HG02840 (cell line): ENCODE results near the gene FUT9.

Experiments
- ATAC-seq: cut with Tn5 transposase; IDR thresholded peaks from one replicate; pipeline ENCODE4 v1.9.1; 2021; ENCODE audit warnings: mild to moderate bottlenecking, moderate library complexity, moderate number of reproducible peaks; ENCODE audit not compliant: unreplicated experiment, low FRiP score

The FUT9 gene

DNA sequence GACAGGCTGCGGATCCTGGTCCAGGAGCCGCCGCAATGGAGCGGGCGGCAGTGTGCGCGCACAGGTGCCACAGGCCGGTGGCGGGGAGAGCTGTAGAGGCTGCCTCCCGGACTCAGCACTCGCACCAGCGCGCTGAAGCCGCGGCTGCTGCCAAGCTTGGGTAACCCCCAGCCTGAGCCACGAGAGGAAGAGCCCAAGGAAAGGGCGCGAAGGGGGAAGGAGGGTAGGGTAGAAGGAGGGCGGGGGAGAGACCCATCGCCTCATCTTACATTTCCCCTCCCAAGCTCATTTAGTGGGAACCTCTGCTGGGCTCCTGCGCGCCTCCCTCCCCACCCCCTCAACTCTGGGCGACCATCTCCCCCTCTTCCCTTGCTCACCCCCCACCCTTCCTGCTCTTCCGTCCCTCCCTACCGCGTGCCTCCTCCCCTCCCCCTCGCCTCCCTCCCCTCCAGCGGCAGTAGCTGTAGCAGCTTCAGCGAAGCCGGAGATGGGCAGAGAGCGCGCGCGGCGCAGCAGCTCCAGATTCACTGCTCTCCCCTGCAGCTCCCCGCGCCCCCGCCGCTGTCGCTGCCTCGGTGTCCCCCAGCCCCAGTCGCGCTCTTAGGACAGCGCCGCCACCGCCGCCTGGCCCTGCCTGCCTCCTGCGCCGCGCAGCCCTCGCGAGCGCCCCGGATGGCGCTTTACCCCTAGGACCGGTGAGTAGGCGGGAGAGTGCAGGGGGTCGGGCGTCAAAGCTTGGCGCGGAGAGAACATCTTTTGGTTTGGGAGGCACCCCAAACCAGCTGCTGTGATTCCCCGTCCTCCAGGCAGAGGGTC, at the start of gene FUT9:
Gene FUT9, plus strand, starts transcription at position 457 of the 816 bp plus-strand sequence. CDS start 187,182 bp downstream, outside the sequence.
- no peak for ATAC-seq

DNA sequence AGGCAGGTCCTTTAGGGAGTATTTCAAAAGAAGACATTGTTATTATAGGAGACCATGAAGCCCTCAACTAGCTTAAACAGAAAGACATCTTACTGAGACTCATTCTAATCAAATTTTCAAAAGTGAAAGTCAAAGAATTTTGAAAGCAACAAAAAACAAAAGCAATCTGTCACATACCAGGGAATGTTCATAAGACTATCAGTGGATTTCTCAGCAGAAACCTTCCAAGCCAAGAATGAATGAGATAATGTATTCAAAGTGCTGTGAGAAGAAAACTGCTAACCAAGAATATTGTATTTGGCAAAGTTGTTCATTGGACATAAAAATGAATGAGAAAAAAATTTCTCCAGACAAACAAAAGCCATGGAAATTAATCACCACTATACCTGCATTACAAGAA, 48.2 kb upstream of the FUT9 start:
- ATAC-seq = no peak

DNA sequence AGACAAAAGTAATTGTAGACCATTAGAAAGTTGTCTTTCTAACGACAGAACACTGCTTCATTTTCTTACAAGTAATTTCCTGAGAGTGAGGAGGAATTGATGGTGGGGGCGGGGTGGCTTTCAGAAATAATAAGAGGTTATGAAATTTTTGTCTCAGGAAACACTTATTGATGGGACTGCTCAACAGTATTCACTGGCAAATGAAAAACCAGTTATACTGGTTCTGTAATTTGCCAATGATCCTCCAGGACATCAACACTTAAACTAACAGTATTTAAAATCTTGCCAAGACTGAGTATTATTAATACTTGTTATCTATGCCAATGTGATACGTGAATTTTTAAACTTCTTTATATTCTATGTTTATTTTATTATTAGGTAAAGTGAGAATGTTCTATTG, 41.8 kb upstream of the FUT9 start:
- no peak for ATAC-seq

DNA sequence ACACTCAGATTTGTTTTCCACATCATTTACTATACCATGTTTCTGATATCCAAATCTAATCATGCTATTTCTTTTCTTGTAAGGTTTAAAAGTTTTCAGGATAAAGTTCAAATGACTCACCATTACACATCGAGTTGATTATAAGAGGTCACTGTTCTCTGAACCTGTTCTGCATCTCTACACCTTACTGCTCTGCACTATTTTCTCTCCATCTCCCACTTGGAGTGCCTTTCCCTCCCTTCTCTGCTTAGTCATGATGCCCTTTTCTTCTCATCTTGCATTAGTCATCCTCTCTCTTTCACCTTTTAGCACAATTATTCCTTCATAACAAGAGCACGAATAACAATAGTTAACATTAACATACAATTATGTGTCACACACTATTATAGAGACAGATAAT, 37.5 kb upstream of the FUT9 start:
- ATAC-seq = no peak

DNA sequence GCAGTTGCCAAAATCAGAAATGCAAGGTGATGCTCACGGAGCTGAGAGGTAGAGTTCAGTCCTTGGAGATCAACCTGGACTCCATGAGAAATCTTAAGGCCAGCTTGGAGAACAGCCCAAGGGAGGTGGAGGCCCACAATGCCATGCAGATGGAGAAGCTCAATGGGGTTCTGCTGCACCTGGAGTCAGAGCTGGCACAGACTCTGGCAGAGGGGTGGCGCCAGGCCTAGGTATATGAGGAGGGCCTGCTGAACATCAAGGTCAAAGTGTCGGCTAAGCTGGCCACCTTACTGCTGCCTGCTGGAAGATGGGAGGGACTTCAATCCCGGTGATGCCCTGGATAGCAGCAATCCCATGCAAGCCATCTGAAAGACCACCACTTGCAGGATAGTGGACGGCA, 23.9 kb upstream of the FUT9 start:
- no peak for ATAC-seq

DNA sequence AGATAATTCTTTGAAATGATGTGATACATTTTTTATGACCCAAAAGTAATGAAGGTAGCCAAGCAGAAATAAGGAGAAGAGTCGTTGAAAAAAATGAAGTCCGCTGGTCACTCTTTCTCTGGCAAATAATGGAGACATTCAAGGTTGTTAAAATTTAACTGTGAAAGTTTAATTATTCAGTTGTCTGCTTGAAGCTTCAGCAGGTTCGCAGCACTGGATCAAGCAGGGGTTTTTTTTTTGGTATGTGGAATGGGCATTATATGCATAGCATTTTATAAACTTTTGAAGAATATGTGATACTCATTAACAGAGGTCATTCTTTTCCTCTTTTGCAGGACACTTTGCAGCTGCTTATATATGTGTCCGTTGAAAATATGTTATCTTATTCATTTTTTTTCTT, 21.6 kb upstream of the FUT9 start:
- ATAC-seq = no peak

DNA sequence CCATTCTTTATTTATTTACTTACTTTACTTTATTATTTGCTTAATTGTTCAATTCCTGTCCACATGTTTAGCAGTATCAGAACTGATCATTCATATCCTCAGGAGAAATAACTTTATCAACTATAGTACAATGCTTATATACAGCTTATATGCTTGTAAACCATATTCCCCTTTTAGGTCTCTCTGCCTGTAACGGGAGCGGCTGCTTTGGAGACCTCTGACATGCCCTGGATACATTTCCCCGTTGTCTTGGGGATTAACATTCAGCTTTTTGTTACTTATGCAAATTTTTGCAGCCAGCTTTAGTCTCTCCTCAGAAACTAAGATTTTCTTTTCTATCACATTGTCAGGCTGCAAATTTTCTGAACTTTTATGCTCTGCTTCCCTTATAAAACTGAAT, 17.6 kb upstream of the FUT9 start:
- ATAC-seq = no peak

DNA sequence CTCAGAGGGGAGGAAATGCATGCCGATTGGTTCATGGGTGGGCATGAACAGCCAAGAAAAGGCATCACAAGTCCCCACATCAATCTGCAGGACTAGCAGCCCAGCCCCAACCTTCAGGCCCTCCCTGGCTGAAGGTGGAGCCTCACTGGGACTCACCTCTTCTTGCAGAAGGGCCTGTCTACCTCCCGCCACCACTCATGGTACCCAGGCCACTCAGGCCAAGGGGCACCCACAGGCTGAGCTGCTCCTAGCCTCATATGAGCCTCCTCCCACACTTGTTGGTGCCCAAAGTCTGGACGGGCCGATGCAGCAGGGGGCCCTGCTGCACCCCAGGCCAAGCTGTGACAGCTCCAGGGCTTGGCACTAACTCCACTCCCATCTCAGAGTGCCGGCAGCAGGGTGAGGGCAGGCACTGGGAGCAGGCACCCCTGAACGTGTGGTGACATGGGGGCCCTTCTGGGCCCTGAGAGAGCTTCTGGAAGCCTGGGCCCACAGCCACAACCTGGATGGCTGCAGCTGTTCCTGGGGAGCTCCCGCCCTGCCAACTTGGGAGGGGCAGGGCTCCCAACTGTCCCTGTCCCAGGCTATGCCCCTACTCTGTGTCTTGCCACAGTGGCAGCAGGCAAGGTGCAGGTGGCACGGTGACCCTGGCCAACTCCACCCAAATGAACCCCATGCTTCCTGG, 13.7 kb upstream of the FUT9 start:
- ATAC-seq = no peak

DNA sequence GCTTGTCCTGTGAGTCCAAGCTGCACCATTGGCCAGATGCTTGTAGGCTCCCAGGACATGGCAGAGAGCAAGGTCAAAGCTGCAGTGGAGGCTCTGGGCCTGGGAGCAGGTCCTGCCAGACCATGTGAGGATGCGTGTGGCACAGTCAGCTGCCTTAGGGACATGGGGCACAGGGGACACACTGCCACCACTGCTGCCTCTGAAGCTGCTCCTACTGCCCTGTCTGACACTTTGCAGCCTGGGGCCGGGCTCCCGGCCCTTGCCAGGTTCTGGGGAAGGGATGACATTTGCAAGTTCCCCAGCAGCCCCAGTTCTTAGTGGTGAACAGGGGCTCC, 13.2 kb upstream of the FUT9 start:
- no peak for ATAC-seq

DNA sequence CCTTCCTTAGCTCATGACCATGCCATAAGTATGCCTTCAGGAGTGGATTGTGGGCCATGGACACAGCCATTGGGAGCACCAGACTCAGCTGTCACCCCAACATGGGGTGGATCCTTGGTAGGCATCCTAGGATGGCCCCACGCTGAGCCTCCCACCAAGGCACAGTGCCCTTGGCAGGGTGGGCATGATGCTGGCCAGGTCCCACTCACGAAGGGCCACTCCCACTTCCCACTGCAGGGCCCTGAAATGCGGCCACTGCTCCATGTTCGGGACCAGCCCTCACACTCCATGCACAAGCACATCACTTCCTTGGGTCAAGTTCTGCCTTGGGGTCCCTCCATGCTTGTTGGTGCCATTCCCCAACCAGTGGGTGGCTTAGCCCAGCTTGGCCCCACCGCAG, 12.9 kb upstream of the FUT9 start:
- no peak for ATAC-seq

DNA sequence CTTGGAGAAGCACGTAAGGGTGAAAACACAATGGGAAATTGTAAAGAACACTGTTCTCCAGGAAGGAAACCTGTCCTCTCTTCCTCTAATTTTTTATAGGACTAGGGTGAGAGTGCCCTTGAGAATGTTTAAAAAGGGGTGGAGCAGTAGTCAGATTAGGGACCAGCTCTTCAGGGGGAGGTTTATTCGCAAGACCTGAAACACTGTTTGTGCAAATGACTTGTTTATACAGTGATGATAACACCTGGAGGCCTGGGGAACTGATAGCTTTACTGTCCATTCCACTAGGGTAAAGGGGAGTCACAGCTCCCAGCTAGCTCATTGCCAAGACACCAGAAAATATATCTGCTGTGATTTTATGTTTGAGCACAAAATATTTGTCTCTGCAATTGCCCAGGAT, 8.1 kb upstream of the FUT9 start:
- no peak for ATAC-seq

DNA sequence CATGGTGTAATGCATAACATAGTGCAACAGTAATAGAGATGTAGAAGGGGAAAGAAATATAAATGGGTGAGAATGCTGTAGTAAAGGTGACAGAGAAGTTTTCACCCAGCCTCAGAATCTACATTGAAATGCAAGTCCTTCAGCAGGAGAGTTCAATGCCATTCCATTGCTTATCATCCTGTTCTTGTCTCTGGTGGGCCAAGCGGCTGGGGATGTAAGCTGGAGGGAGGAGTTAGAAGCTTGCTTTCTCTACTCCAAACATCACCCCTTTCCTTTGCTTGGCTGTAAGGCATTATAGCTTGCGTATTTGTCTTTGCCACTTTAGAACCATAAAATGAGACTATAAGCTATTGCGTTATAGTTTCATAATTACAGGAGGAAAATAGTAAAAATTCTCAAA, 2.2 kb upstream of the FUT9 start:
- no peak for ATAC-seq

DNA sequence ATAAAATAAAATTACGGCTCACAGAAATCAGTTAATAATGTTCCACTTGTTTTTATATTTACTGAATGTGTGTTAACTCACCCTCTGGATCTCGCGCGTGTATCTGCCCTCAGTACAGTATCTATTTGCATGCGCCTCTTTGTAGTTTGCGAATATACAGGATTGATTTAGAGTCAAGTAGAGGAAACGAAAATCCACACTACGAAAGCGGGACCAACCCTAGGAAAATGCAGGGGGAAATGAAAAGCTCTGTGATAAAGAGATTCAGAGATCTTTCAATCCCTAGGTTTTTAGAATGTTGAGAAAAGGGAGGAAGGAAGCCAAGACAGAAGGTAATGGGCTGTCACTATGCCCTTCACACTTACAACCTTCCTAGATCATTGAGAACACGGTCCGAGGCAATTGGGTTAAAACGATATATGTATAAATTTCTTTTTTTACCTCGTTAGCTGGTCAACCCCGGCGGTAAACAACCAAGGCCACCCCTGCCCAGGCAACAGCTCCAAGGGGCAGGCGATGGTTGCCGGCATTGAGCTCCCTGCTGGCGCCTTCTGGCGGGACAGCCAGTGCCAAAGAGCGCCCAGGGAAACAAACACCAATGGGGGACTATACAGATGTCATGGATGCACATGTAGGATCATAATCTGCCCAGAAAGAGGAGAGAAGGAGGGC, 792 bp upstream of the FUT9 start:
- no peak for ATAC-seq

DNA sequence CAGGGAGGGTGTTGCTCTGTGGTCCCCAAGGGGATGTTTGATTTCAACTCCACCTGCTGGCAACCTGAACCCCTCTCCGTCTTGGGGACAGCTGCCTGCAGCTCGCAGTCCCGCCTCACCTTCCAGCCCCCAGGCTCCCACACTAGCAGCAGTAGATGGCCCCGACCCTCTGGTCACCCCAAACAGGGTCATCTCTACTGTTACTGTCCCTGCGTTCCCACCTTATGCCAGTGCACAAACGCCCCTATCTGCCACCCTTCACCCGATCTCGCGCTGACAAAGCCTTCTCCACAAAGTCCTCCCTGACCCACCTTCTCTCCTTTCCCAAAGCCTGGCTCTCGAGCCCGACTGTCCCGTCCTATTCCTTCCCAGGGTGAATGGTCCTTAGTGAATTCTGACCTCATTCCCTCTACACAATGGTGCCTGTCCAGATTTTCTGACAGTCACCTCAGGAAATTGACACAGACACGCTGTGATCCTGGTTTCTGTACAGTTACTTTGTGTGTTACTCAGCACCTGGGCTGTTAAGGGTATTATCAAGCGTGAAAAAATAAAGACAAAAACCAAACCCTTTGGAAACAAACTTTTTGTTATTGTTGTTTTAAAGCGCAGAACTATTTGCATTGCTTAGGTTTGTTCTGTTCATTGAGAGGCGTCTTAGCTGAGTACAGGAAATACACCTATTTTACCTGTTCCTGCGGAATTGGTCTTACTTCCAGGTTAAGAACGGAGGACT, 728 bp downstream of the FUT9 start:
- ATAC-seq = no peak

DNA sequence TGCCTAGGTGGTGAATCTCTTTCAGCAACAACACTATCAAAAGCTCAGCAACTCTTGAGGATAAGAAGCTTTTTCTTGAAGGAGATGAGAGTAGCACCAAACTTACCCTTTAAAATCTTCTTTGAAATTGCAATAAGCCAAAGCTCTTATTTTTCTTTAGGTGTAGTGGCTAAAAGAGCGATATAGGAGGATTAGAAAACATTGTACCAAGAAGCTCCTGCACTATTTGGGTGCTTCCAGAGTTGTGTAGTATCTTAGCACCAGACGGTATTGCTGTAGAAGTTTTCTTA, 1.2 kb downstream of the FUT9 start:
- no peak for ATAC-seq

DNA sequence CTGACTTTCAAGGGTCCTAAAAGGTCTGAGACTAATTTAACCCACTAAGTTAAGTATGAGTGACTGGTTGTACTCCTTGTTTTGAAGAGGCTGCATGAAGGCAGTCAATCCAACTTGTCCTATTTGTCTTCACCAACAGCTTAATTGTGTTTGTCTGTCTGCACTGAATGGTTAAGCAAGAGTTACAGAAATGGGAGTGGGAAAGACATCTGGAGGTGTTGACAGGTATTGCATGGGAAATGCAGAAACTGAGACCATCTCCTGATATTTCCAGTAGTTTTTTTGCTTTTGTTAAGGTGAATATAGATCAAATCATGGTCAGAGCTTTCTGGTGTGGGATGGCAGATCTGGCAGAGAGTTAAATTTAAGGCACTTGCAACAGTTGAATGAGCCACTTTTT, 6.5 kb downstream of the FUT9 start:
- ATAC-seq = no peak

DNA sequence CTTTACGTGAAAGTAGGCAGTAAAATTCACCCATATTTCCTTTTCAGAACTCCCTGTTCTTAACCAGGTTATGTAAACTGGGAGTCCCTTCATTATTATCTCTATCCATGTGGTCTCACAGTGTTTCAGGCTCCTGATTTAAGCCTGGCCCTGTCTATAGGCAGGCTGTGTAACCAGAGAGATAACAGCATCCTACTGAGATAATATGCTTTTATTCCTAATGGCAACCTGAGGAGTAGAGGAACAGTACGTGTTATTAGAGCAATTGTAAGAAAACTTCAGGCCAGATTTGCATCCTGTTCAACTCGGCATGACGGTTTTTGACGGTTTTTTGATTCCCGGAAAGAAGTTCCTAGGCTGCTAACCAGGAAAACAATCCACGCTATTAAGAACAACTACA, 16.9 kb downstream of the FUT9 start:
- no peak for ATAC-seq

DNA sequence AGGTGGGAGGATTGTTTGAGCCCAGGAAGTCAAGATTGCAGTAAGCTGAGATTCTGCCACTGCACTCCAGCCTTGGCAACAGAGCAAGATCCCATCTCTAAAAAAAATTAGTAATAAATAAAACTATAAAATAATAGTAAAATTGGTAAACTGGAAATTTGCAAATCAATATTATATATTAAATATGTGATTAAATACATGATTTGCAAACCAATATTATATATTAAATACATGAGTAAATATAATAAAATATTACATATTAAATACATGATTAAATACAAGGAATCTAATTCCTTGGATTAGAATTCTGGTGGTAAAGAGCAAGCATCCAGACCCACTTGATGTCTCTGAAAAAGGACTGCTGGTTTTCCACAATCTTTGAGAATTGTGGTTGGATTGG, 35.8 kb downstream of the FUT9 start:
- ATAC-seq = no peak

DNA sequence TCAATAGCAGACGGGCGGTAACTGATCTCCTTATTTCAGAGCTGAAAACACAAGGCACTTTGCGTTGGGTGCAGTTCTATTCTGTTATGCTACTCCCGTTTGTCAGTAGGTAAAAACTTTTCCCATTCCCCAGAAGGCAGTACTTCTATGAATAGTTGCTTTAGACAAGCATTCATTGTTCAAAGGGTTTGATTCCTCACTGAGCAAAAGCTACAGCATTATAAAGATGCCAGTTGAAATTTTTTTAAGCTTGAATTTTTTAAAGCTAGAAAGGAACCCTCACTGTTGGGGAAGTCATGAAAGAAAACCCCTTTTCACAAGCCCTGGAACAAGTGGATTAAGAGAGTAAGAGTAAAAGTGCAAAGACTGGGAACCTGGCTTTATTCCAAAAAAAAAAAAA, 42.3 kb downstream of the FUT9 start:
- ATAC-seq = no peak

DNA sequence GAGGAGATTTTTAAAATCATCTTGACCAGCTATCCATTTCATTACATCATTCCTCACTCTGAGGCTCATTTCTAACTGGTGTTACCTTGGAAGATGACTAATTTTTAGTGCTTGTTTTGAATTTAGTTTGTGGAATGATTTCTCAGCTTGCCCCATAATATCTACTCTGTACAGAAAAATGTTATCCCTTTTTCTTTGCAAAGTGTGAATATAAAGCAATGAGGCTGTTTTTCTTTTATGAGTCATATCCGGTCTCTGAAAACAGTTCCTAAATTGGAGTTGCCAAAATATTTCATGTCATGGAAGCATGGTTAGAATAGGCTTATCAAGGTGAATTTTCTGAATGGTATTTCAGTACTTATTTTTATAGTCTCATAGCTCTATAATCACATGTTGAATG, 43.8 kb downstream of the FUT9 start:
- ATAC-seq = no peak

DNA sequence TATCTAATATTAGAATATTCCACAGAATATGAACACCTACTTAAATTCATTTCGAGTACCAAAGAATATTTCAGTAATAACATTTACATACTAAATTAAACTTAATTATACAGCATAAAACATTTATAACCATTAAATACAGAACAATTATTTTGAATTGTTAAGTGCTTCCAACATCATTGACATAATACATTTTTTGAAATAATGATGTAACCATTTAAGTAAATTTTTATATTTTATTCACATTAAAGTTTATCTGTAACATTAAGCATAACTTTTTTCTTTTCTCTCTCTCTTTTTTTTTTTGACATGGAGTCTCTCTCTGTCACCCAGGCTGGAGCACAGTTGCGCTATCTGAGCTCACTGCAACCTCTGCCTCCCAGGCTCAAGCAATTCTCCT, 44.5 kb downstream of the FUT9 start:
- ATAC-seq = no peak
